Gastrocnemius medialis (tissue), 4 donors: Measurements from ENCODE around the gene KRT79.

Experiments
- POLR2A ChIP-seq, 2 donors: fragments of 450-650 bp; IDR thresholded peaks; one replicate each; pipeline ENCODE4 v1.6.1; 2017; ENCODE audit warnings: antibody characterized with exemption in 2 of 2, mild to moderate bottlenecking in 2 of 2, moderate library complexity in 2 of 2
- TF ChIP-seq, protein P1 (sequence below), 5 experiments: fragments of 450-650 bp in 3 of 5; fragments of 200-600 bp in 2 of 5; sonication (generic) in 2 of 5; IDR thresholded peaks in 4 of 5; conservative IDR thresholded peaks in 1 of 5; 1 replicate in 4 of 5; 2 replicates in 1 of 5; pipeline ENCODE4 v1.5.1; 2016 to 2019; ENCODE audit warnings: antibody characterized with exemption in 5 of 5, mild to moderate bottlenecking in 3 of 5, moderate library complexity in 3 of 5

DNA sequence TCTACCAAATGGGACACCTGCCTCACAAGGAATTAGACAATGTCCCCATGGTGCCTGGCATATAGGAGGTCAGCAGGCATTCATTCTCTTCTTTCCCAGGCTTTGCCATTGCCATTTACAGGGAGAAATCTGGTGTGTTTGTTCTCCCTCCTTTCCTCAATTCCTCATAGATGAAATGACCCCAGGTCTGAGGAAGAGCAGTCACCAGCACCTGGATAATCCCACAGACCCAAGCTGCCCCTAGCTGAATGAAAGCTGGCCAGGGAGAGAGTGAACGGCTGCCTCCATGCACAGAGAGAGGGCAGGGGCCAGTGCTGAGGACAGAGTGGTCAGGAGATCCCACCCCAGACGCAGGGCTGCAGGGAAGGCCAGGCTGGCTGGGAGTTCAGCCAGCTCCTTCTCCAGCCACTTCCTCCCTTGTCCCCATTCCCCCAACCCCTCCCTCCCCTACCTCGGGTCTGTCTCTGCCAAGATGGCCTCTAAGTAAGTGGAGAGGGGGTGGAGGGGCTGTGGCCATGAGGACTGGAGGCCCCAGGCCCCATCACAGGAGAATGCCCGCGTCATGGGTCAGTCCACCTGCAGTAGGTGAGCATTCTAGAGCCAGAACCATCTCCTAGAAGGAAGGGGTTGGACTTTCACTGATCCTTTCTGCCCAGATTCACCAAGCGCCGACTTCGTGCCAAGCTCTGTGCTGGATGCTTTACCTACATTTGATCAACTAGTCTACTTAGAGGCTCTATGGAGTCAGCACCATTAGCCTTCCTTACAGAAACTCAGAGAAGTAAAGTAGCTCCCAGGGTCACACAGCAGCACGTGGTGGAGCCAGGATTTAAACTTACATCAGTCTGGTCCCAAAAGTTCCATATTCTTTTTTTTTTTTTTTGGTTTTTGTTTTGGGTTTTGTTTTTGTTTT lies 18.2 kb downstream of the KRT79 start:
- TF ChIP-seq, protein P1, sequence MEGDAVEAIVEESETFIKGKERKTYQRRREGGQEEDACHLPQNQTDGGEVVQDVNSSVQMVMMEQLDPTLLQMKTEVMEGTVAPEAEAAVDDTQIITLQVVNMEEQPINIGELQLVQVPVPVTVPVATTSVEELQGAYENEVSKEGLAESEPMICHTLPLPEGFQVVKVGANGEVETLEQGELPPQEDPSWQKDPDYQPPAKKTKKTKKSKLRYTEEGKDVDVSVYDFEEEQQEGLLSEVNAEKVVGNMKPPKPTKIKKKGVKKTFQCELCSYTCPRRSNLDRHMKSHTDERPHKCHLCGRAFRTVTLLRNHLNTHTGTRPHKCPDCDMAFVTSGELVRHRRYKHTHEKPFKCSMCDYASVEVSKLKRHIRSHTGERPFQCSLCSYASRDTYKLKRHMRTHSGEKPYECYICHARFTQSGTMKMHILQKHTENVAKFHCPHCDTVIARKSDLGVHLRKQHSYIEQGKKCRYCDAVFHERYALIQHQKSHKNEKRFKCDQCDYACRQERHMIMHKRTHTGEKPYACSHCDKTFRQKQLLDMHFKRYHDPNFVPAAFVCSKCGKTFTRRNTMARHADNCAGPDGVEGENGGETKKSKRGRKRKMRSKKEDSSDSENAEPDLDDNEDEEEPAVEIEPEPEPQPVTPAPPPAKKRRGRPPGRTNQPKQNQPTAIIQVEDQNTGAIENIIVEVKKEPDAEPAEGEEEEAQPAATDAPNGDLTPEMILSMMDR (IDR thresholded peaks at IDR 0.05 in 4 of 5, conservative IDR thresholded peaks at IDR 0.05 in 1 of 5), result no peak
- TF ChIP-seq POLR2A (IDR thresholded peaks at IDR 0.05), result no peak
